Measurements from ENCODE around the gene PDE9A. TPM values are rescaled to one million over a fixed set of nuclear protein-coding genes. Genes with fewer than 3 reads are reported as not detected.
A peak's percentile ranks its signal among the peaks of the same experiment; 100 is the strongest.

Gene PDE9A
- total RNA-seq, 4 donors from 2014 or later: 0.59 to 15.0 (median 6.9) TPM

DNA sequence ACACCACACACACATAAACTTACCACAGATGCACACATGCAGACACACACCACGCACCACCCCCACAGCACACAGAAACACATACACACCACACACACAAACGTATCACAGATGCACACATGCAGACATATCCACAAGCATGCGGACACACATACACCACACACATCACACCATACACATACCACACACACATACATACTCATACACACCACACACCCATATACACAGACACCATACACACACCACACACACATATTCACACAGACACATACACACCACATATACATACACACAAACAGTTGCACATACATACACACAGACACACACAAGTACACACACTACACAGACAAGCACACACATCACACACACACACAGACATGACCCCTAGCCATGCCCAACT is 37.5 kb upstream of the PDE9A start:
- TF ChIP-seq, protein P1, sequence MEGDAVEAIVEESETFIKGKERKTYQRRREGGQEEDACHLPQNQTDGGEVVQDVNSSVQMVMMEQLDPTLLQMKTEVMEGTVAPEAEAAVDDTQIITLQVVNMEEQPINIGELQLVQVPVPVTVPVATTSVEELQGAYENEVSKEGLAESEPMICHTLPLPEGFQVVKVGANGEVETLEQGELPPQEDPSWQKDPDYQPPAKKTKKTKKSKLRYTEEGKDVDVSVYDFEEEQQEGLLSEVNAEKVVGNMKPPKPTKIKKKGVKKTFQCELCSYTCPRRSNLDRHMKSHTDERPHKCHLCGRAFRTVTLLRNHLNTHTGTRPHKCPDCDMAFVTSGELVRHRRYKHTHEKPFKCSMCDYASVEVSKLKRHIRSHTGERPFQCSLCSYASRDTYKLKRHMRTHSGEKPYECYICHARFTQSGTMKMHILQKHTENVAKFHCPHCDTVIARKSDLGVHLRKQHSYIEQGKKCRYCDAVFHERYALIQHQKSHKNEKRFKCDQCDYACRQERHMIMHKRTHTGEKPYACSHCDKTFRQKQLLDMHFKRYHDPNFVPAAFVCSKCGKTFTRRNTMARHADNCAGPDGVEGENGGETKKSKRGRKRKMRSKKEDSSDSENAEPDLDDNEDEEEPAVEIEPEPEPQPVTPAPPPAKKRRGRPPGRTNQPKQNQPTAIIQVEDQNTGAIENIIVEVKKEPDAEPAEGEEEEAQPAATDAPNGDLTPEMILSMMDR (IDR thresholded peaks at IDR 0.05): no peak
- Histone ChIP-seq H3K36me3 (no peaks in the 10 kb centered on the region), H3K27ac (no peak overlapping the region), H3K4me3 (no peak overlapping the region), H3K9me3 (peaks cover 0 to 4% of the 10 kb centered on the region in 2 donors), H3K4me1 (no peaks in the 10 kb centered on the region), H3K27me3 (no peaks in the 10 kb centered on the region)
- DNase-seq: peak in 1 of 2 donors; percentile 2
- intact Hi-C loops (cut with DNase I; ENCODE audit: low total_unique reads): no loop called here

DNA sequence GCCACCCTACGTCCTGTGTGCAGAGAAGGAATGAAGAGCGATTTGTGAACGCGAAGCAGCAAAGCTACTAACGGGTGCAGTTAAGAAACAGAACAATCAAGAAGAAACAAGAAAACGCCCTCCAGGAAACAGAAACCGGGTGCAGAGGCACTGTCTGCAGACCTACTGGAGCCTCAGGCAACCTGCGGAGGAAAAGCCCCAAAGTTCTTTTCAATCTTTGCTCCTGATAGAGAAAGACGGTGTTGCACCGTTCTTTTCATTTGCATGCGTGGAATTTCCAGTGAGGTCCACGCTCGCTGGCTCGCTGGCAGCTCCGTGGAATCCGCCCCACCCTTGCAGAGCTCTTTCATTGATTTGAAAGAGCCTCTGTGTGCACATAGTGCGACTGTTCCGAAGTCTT is 37.0 kb upstream of the PDE9A start:
- no peak overlapping the region for H3K27ac ChIP-seq
- DNase-seq: peak in 1 of 2 donors; percentile 1
- peaks cover 0 to 4% of the 10 kb centered on the region in 2 donors for H3K9me3 ChIP-seq
- no peaks in the 10 kb centered on the region for H3K4me1 ChIP-seq
- no peaks in the 10 kb centered on the region for H3K27me3 ChIP-seq
- H3K36me3 ChIP-seq: no peaks in the 10 kb centered on the region
- H3K4me3 ChIP-seq: no peak overlapping the region
- TF ChIP-seq, protein P1 (IDR thresholded peaks at IDR 0.05): no peak
- intact Hi-C loops (cut with DNase I; ENCODE audit: low total_unique reads): no loop called here

DNA sequence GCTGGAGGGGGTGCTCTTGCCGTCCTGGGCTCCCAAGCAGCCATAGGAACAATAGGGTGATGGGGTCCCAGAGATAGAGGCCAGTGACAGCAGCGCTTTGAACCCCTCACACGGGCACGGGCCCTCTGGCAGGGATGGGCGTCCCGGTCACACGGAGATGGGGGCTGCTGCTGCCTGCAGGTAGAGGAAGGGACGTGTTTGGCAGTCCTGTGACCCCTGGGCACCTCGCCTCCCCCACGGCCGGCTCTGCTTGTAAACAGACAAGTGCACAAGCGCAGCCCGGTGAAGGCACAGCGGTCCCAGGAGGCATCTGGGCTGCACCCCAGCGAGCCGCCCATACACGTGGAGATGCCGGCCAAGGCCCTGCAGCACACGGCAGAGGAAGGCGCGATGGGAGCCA is 36.5 kb upstream of the PDE9A start:
- peak in 1 of 2 donors; percentile 9 for DNase-seq
- intact Hi-C loops (cut with DNase I; ENCODE audit: low total_unique reads): no loop called here
- Histone ChIP-seq H3K27me3 (no peaks in the 10 kb centered on the region), H3K9me3 (peaks cover 0 to 3% of the 10 kb centered on the region in 2 donors), H3K27ac (no peak overlapping the region), H3K36me3 (no peaks in the 10 kb centered on the region), H3K4me3 (no peak overlapping the region), H3K4me1 (no peaks in the 10 kb centered on the region)
- TF ChIP-seq, protein P1 (IDR thresholded peaks at IDR 0.05): no peak
- no peak for TF ChIP-seq POLR2A (IDR thresholded peaks at IDR 0.05)

DNA sequence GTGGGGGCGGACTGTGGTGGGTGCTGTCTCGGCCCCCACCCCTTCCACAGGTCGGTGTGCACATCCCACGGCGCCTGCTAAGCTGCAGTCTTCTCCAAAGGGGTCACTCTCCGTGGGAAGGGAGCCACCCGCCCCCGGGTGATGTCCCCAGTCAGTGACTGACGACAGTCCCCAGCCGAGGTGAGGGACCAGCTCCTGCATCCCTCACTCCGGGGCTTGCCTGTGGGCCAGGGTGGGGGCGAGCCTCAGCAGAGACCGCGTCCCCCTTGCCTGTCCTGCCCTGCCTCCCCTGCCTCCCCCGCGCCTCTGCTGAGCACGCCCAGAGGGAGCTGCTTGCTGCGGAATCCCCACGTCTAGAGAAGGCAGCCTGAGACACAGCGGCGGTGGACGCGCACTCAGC is 35.9 kb upstream of the PDE9A start:
- intact Hi-C loops (cut with DNase I; ENCODE audit: low total_unique reads): no loop called here
- Histone ChIP-seq H3K36me3 (no peaks in the 10 kb centered on the region), H3K27ac (no peak overlapping the region), H3K4me3 (no peak overlapping the region), H3K4me1 (no peaks in the 10 kb centered on the region), H3K9me3 (no peaks in the 10 kb centered on the region), H3K27me3 (no peaks in the 10 kb centered on the region)
- TF ChIP-seq, protein P1 (IDR thresholded peaks at IDR 0.05): no peak
- TF ChIP-seq POLR2A (IDR thresholded peaks at IDR 0.05): no peak
- peak in 1 of 2 donors; percentile 9 for DNase-seq

DNA sequence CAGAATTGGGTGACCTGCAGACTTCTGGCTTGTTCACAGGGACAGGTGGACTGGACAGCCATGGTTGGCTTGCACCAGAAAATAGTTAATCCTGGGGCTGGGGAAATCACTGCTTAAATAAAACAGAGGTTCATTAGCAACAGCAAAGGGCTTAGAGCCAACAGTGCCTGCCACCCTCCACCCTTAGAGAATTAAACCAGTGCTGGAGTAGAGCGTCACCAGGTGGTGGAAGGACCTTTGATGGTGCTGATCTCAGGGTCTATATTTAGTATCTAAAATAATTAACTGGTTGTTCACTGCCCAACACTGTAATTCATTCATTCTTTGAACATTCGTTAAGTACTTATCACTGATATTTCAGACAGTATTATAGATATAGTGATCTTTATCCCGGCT is 34.7 kb upstream of the PDE9A start:
- intact Hi-C loops (cut with DNase I; ENCODE audit: low total_unique reads): no loop called here
- no peak overlapping the region for H3K27ac ChIP-seq
- H3K4me3 ChIP-seq: no peak overlapping the region
- TF ChIP-seq, protein P1 (IDR thresholded peaks at IDR 0.05): no peak
- TF ChIP-seq POLR2A (IDR thresholded peaks at IDR 0.05): no peak
- no peaks in the 10 kb centered on the region for H3K36me3 ChIP-seq
- no peaks in the 10 kb centered on the region for H3K4me1 ChIP-seq
- H3K27me3 ChIP-seq: no peaks in the 10 kb centered on the region
- DNase-seq: no peak
- H3K9me3 ChIP-seq: no peaks in the 10 kb centered on the region
